Central memory CD4-positive, alpha-beta T cell (primary cell): ENCODE measurements around the gene CNNM4.
A peak's percentile ranks its signal among the peaks of the same experiment; 100 is the strongest.

Experiments
- DNase-seq: peaks from one replicate; pipeline ENCODE4 v3.0.0; 2022

CNNM4 gene

GRCh38 chr2:96815326-96816126, 54.8 kb downstream of the CNNM4 start:
- no peak for DNase-seq

- peak; percentile 94 for DNase-seq
Observed at GRCh38 chr2:96816127-96816835, 55.6 kb downstream of the CNNM4 start, which contains the start of gene CNNM3. TSS of gene CNNM3 (plus strand) at chr2:96816268. CDS start at chr2:96816278, 10 bp downstream.

GRCh38 chr2:96816836-96817702, 56.4 kb downstream of the CNNM4 start:
- DNase-seq, result no peak

- DNase-seq, result no peak
Observed at GRCh38 chr2:96817882-96818281, 57.2 kb downstream of the CNNM4 start.

GRCh38 chr2:96819128-96819875, 58.6 kb downstream of the CNNM4 start:
- DNase-seq, result no peak

- no peak for DNase-seq
Observed at GRCh38 chr2:96819876-96820511, 59.3 kb downstream of the CNNM4 start.

- no peak for DNase-seq
Observed at GRCh38 chr2:96821113-96821675, 60.5 kb downstream of the CNNM4 start.

- no peak for DNase-seq
Observed at GRCh38 chr2:96822786-96823185, 62.1 kb downstream of the CNNM4 start.

GRCh38 chr2:96823198-96823597, 62.5 kb downstream of the CNNM4 start:
- no peak for DNase-seq

- DNase-seq, result no peak
Observed at GRCh38 chr2:96824079-96824870, 63.6 kb downstream of the CNNM4 start.

GRCh38 chr2:96825057-96825456, 64.4 kb downstream of the CNNM4 start:
- DNase-seq, result no peak

- DNase-seq, result no peak
Observed at GRCh38 chr2:96826546-96827278, 66.0 kb downstream of the CNNM4 start.

GRCh38 chr2:96828436-96828835, 67.7 kb downstream of the CNNM4 start:
- no peak for DNase-seq

GRCh38 chr2:96828874-96829273, 68.2 kb downstream of the CNNM4 start:
- DNase-seq, result no peak

- no peak for DNase-seq
Observed at GRCh38 chr2:96830044-96830562, 69.4 kb downstream of the CNNM4 start.

GRCh38 chr2:96831679-96832078, 71.0 kb downstream of the CNNM4 start:
- DNase-seq, result no peak

- DNase-seq, result no peak
Observed at GRCh38 chr2:96832408-96832753, 71.7 kb downstream of the CNNM4 start.

- DNase-seq, result no peak
Observed at GRCh38 chr2:96832754-96833507, 72.2 kb downstream of the CNNM4 start.

GRCh38 chr2:96835830-96836229, 75.1 kb downstream of the CNNM4 start:
- no peak for DNase-seq
